Body of pancreas (tissue), 4 donors: ENCODE results near the gene RELN. TPM values are rescaled to one million over a fixed set of nuclear protein-coding genes. Genes with fewer than 3 reads are reported as not detected.

Experiments
- ATAC-seq: fragments of 150-250 bp; one replicate; pipeline ENCODE4 v1.9.1; 2016
- DNase-seq, 4 donors: peaks; one replicate each; pipeline ENCODE4 v3.0.0-alpha.2; 2019
- H3K27ac ChIP-seq, 4 donors: fragments of 200-600 bp; sonication (generic); 1 replicate in 3 of 4; 2 replicates in 1 of 4; pipeline versions ENCODE4 v1.5.1 to v1.6.1; 2016 to 2019; ENCODE audit warnings: mild to moderate bottlenecking in 1 of 4, mixed read lengths in 1 of 4, moderate library complexity in 1 of 4
- H3K27me3 ChIP-seq, 2 donors: fragments of 200-600 bp; sonication (generic); one replicate each; pipeline ENCODE4 v1.6.0; 2016; ENCODE audit warnings: mild to moderate bottlenecking in 1 of 2
- H3K36me3 ChIP-seq, 2 donors: fragments of 200-600 bp; sonication (generic); replicated peaks in 1 of 2; 2 replicates each; pipeline ENCODE4 v1.5.1; 2016; ENCODE audit warnings: low read depth in 2 of 2; ENCODE audit not compliant: insufficient read depth in 1 of 2
- H3K4me1 ChIP-seq: fragments of 200-600 bp; sonication (generic); one replicate; pipeline ENCODE4 v1.6.0; 2016
- H3K4me3 ChIP-seq, 2 donors: fragments of 200-600 bp; sonication (generic); 1 replicate in 1 of 2; 2 replicates in 1 of 2; pipeline ENCODE4 v1.5.1; 2016 to 2019
- H3K9me3 ChIP-seq, 3 donors: fragments of 200-600 bp; sonication (generic); 1 replicate in 2 of 3; 2 replicates in 1 of 3; pipeline ENCODE4 v1.5.1; 2016
- POLR2A ChIP-seq, 3 donors: fragments of 450-650 bp; IDR thresholded peaks; one replicate each; pipeline ENCODE4 v1.6.1; 2016; ENCODE audit warnings: antibody characterized with exemption in 3 of 3, mild to moderate bottlenecking in 2 of 3
- WGBS, 2 donors: methylation state at CpG; one replicate each; pipeline ENCODE4 v1.1.5; 2017; 5-methylcytosine and 5-hydroxymethylcytosine counted together
- intact Hi-C: fragments of 100-400 bp; cut with DNase I; formaldehyde crosslinking; loops from one replicate; pipeline ENCODE4 v1.15.1; 2023
- total RNA-seq, 2 donors: library from RNA; depleted of rRNA; stranded (reverse); fragments of >200 nt; gene quantifications; one replicate each; pipeline ENCODE4 v1.1.0, GENCODE V29; 2016
- TF ChIP-seq, protein P1 (sequence below), 7 experiments: fragments of 450-650 bp in 4 of 7; fragments of 200-600 bp in 3 of 7; sonication (generic) in 3 of 7; IDR thresholded peaks; one replicate each; pipeline ENCODE4 v1.5.1; 2016 to 2019; ENCODE audit warnings: antibody characterized with exemption in 7 of 7

RELN gene
- total RNA-seq, 2 donors from 2014 or later, result 0.33 to 3.9 TPM

DNA sequence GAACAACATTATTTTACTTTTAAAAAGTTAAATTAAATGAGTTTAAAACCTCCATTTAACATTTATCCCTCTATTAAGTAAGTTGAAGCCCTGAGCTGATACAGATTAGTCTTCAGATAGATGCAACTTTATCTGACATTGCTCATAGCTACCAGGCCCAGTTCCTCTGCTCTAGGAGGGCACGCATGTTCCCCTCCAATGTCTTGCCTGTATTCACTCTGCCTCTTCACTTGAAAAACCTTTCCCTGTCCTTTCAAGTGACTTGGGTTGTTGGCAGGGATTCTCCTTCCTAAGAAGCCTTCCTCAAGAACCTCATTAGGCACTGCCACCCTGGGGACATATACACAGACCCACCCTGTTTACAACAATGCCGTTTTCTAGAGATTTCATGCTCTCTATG, 270.4 kb downstream of the RELN start:
- Histone ChIP-seq H3K27me3 (no peaks in the 10 kb centered on the region), H3K36me3 (no peaks in the 10 kb centered on the region), H3K27ac (no peak overlapping the region), H3K4me3 (no peak overlapping the region), H3K9me3 (no peaks in the 10 kb centered on the region), H3K4me1 (no peaks in the 10 kb centered on the region)
- DNase-seq (no peak), ATAC-seq (no peak)
- no peak for TF ChIP-seq POLR2A (IDR thresholded peaks at IDR 0.05)
- TF ChIP-seq, protein P1, sequence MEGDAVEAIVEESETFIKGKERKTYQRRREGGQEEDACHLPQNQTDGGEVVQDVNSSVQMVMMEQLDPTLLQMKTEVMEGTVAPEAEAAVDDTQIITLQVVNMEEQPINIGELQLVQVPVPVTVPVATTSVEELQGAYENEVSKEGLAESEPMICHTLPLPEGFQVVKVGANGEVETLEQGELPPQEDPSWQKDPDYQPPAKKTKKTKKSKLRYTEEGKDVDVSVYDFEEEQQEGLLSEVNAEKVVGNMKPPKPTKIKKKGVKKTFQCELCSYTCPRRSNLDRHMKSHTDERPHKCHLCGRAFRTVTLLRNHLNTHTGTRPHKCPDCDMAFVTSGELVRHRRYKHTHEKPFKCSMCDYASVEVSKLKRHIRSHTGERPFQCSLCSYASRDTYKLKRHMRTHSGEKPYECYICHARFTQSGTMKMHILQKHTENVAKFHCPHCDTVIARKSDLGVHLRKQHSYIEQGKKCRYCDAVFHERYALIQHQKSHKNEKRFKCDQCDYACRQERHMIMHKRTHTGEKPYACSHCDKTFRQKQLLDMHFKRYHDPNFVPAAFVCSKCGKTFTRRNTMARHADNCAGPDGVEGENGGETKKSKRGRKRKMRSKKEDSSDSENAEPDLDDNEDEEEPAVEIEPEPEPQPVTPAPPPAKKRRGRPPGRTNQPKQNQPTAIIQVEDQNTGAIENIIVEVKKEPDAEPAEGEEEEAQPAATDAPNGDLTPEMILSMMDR (IDR thresholded peaks at IDR 0.05), result no peak
- intact Hi-C loops, result no loop called here
- 52 to 83% methylated on average over 2 of the region's 2 CpGs for WGBS, 2 donors

DNA sequence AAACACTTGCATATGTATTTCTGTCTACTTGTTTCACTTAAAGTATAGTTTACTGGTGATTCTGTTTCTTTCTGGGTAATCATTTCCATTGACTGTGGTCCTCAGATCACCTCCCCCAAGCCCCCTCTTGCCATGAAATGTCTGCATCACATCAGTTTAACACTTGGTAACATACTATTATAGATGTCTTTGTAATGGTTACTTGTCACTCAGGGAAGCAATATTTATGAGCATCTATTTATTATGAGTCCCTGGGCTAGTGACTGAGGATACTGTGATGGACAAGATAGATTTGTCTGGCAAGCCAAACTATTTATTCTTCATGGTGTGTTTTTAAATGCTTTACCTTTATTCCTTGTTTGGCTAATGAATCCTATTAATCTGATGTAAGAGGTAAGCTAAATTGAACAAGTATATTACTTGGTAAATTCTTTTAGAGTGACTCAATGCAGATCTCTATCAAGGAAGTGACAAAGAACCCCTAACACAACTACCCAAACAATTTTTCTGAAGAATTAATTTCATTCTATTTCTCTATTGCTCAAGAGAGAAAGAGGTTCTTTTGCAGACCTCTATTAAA, 270.9 kb downstream of the RELN start:
- no peak overlapping the region for H3K4me3 ChIP-seq
- H3K27ac ChIP-seq, result no peak overlapping the region
- intact Hi-C loops, result no loop called here
- H3K4me1 ChIP-seq, result no peaks in the 10 kb centered on the region
- TF ChIP-seq, protein P1 (IDR thresholded peaks at IDR 0.05), result no peak
- TF ChIP-seq POLR2A (IDR thresholded peaks at IDR 0.05), result no peak
- DNase-seq (no peak), ATAC-seq (no peak)
- no peaks in the 10 kb centered on the region for H3K36me3 ChIP-seq
- no peaks in the 10 kb centered on the region for H3K9me3 ChIP-seq
- H3K27me3 ChIP-seq, result no peaks in the 10 kb centered on the region

DNA sequence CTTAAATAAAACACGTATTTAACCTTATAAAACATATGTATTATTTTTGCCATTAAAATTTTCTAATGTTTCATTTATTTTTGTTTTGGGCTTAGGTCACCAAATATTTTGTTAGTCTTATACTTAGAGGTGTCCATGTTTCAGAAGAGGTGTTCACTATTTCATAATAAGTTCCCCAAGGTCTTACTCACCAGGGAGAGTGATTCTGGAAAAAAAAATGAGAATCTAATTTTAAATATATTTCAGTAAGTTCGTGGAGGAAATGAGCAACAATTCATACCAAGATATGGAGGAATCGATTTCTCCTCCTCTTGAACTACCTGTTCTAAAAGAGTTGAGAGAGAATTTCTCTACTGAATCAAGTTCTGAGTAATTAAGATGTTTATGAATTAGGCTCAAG, 271.9 kb downstream of the RELN start:
- Histone ChIP-seq H3K27ac (no peak overlapping the region), H3K4me3 (no peak overlapping the region), H3K27me3 (no peaks in the 10 kb centered on the region), H3K36me3 (no peaks in the 10 kb centered on the region), H3K9me3 (no peaks in the 10 kb centered on the region), H3K4me1 (no peaks in the 10 kb centered on the region)
- TF ChIP-seq POLR2A (IDR thresholded peaks at IDR 0.05), result no peak
- TF ChIP-seq, protein P1 (IDR thresholded peaks at IDR 0.05), result no peak
- intact Hi-C loops, result no loop called here
- no peak for ATAC-seq
- 62 to 63% methylated on average over 3 of the region's 3 CpGs for WGBS, 2 donors
- no peak for DNase-seq

DNA sequence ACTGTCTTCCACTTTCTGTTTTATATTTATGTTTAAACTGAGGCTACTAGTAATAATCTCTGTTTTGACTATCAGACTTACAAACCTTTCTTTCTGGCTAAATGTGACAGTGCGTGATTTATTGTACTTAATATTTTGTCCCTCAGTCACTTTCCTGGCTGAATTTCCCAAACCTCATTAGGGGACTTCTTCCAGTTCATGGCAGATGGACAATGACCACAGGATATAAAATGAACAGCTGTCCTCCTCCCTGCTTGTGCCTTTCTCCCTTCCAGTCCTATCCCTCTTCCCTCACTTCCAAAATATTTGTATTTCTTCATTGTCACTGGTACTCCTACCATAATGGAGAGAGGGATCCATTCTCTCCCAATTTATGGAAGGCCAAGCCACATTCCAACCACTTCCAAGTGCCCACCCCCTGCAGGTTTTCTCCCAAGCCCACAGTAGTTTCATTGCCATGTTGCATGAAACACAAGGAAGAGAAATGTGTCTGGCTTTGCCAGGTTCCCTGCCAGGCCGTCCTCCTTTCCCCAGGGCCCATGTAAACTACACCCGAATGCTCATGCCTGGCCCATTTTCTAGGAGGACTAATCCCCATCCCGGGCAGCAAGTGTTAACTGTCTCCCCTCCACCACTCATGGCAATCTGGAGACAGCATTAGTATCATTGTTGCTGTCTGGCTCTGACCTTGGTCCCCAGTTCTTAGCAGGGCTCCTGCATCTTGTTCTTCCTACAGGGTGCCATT, 273.9 kb downstream of the RELN start:
- Histone ChIP-seq H3K4me1 (no peaks in the 10 kb centered on the region), H3K9me3 (no peaks in the 10 kb centered on the region), H3K27me3 (no peaks in the 10 kb centered on the region), H3K4me3 (no peak overlapping the region), H3K27ac (no peak overlapping the region), H3K36me3 (no peaks in the 10 kb centered on the region)
- intact Hi-C loops, result no loop called here
- DNase-seq, result no peak
- WGBS, 2 donors, result 64 to 73% methylated on average over 4 of the region's 4 CpGs
- no peak for ATAC-seq
- TF ChIP-seq, protein P1 (IDR thresholded peaks at IDR 0.05), result no peak
- TF ChIP-seq POLR2A (IDR thresholded peaks at IDR 0.05), result no peak
